ENCODE results near the gene TFPT.

TFPT gene

DNA sequence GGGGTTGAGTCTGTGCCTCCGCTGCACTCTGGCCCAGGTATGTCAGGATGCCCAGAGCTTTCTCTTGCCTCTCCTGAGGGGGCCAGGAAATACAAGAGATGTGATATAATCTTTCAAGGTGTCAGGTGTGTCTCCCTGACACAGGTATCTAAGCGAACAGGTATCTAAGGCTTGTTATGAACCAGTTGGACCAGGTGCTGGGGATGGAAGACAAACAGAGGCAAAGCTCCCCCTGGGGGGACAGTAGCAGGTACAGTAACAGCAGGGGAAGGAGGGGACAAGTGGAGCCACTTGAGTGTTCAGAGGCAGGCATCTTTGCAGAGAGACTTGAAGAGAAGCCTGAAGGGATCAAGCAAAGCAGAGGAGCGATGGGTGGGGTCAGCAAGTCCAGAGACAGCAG lies 41.5 kb upstream of the TFPT start:
- Histone ChIP-seq H3K36me3 (ENCODE audit: insufficient read depth, low read length) (peaks cover 65% of the 10 kb centered on the region), H3K4me2 (ENCODE audit: insufficient read depth, low read length) (no peak overlapping the region), H3K27me3 (ENCODE audit: insufficient read depth, low read length, poor library complexity) (no peaks in the 10 kb centered on the region), H3K79me2 (ENCODE audit: insufficient read depth, low read length) (peaks cover 46% of the 10 kb centered on the region), H2AFZ (ENCODE audit: low read depth, low read length) (no peak overlapping the region), H3K4me3 (ENCODE audit: low read depth in 1 of 2, low read length in 2 of 2) (no peak overlapping the region), H3K27ac (ENCODE audit: low read length) (no peak overlapping the region), H3K9ac (ENCODE audit: low read depth, low read length) (no peak overlapping the region), H3K9me3 (ENCODE audit: insufficient read depth, low read length, severe bottlenecking) (no peaks in the 10 kb centered on the region), H4K20me1 (ENCODE audit: insufficient read depth, low read length) (peaks cover 57% of the 10 kb centered on the region), H3K4me1 (ENCODE audit: insufficient read depth, low read length) (peaks cover 46% of the 10 kb centered on the region)
- TF ChIP-seq EZH2 (IDR thresholded peaks at IDR 0.05; ENCODE audit: borderline replicate concordance, low read depth, low read length, severe bottlenecking) = no peak
- TF ChIP-seq, protein P1, sequence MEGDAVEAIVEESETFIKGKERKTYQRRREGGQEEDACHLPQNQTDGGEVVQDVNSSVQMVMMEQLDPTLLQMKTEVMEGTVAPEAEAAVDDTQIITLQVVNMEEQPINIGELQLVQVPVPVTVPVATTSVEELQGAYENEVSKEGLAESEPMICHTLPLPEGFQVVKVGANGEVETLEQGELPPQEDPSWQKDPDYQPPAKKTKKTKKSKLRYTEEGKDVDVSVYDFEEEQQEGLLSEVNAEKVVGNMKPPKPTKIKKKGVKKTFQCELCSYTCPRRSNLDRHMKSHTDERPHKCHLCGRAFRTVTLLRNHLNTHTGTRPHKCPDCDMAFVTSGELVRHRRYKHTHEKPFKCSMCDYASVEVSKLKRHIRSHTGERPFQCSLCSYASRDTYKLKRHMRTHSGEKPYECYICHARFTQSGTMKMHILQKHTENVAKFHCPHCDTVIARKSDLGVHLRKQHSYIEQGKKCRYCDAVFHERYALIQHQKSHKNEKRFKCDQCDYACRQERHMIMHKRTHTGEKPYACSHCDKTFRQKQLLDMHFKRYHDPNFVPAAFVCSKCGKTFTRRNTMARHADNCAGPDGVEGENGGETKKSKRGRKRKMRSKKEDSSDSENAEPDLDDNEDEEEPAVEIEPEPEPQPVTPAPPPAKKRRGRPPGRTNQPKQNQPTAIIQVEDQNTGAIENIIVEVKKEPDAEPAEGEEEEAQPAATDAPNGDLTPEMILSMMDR (IDR thresholded peaks at IDR 0.05; ENCODE audit: borderline replicate concordance, extremely low read depth, low read length, poor library complexity, severe bottlenecking) = no peak
- ATAC-seq (ENCODE audit: insufficient read depth, low read depth) (no peak), DNase-seq (no peak)

DNA sequence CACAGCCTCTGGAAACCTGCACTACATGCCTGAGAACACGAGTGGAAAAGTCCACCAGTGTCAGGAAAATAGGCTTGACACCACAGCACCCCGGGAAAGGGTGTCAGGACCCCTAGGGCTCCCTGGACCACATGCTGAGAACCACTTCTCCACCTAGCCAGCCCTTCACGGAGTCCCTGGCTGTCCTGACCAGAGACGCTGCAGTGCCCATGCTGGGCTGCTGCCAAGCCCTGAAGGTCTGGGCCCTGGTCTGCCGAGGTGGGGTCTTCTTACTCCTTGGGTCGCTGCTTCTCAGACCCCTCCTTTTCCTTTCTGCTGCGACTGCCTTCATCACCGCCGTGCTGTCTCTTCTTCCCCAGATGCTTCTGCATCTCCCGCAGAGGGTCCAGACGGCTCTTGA lies 41.0 kb upstream of the TFPT start:
- H4K20me1 ChIP-seq (ENCODE audit: insufficient read depth, low read length) = peaks cover 58% of the 10 kb centered on the region

DNA sequence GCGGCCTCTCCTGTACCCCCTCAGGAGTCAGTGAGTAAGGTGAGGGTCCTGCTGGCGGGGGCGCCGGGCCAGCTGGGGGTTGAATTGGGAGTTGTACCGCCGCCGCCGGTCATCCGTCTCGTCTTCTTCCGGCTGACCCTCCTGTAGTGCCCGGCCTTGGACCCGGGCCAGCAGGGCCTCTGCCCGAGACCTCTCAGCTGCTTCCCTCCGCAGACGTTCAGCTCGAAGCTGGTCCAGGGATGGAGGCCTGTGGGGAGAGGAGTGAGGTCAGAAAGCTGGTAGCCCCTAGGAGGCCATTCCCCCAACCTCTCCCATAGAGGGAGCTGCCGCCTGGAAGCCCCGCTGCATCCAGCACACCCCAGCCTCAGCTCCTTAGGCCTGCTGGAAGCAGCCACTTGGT lies 40.2 kb upstream of the TFPT start:
- peaks cover 33% of the 10 kb centered on the region for H3K4me1 ChIP-seq (ENCODE audit: insufficient read depth, low read length)
- H3K9me3 ChIP-seq (ENCODE audit: insufficient read depth, low read length, severe bottlenecking) = no peaks in the 10 kb centered on the region
- no peak overlapping the region for H3K4me2 ChIP-seq (ENCODE audit: insufficient read depth, low read length)
- peaks cover 77% of the 10 kb centered on the region for H3K36me3 ChIP-seq (ENCODE audit: insufficient read depth, low read length)
- no peak for TF ChIP-seq EZH2 (IDR thresholded peaks at IDR 0.05; ENCODE audit: borderline replicate concordance, low read depth, low read length, severe bottlenecking)
- TF ChIP-seq, protein P1 (IDR thresholded peaks at IDR 0.05; ENCODE audit: borderline replicate concordance, extremely low read depth, low read length, poor library complexity, severe bottlenecking) = no peak
- peaks cover 58% of the 10 kb centered on the region for H4K20me1 ChIP-seq (ENCODE audit: insufficient read depth, low read length)
- no peak overlapping the region for H3K27ac ChIP-seq (ENCODE audit: low read length)
- H3K4me3 ChIP-seq (ENCODE audit: low read depth in 1 of 2, low read length in 2 of 2) = no peak overlapping the region
- H3K27me3 ChIP-seq (ENCODE audit: insufficient read depth, low read length, poor library complexity) = no peaks in the 10 kb centered on the region
- ATAC-seq (ENCODE audit: insufficient read depth, low read depth) (no peak), DNase-seq (no peak)
- H2AFZ ChIP-seq (ENCODE audit: low read depth, low read length) = no peak overlapping the region
- no peak overlapping the region for H3K9ac ChIP-seq (ENCODE audit: low read depth, low read length)
- peaks cover 36% of the 10 kb centered on the region for H3K79me2 ChIP-seq (ENCODE audit: insufficient read depth, low read length)

More for the DNA sequence above, 41.0 kb upstream of the TFPT start:
- Histone ChIP-seq H3K4me3 (ENCODE audit: low read depth in 1 of 2, low read length in 2 of 2) (no peak overlapping the region), H3K27me3 (ENCODE audit: insufficient read depth, low read length, poor library complexity) (no peaks in the 10 kb centered on the region), H3K36me3 (ENCODE audit: insufficient read depth, low read length) (peaks cover 70% of the 10 kb centered on the region), H3K27ac (ENCODE audit: low read length) (no peak overlapping the region), H3K9me3 (ENCODE audit: insufficient read depth, low read length, severe bottlenecking) (no peaks in the 10 kb centered on the region), H3K9ac (ENCODE audit: low read depth, low read length) (no peak overlapping the region), H3K79me2 (ENCODE audit: insufficient read depth, low read length) (peaks cover 42% of the 10 kb centered on the region), H2AFZ (ENCODE audit: low read depth, low read length) (no peak overlapping the region), H3K4me1 (ENCODE audit: insufficient read depth, low read length) (peaks cover 41% of the 10 kb centered on the region), H3K4me2 (ENCODE audit: insufficient read depth, low read length) (no peak overlapping the region)
- TF ChIP-seq, protein P1 (IDR thresholded peaks at IDR 0.05; ENCODE audit: borderline replicate concordance, extremely low read depth, low read length, poor library complexity, severe bottlenecking) = no peak
- no peak for TF ChIP-seq EZH2 (IDR thresholded peaks at IDR 0.05; ENCODE audit: borderline replicate concordance, low read depth, low read length, severe bottlenecking)
- ATAC-seq (ENCODE audit: insufficient read depth, low read depth) = no peak
- no peak for DNase-seq
